ENCODE measurements around the gene CBY3. TPM values are rescaled to one million over a fixed set of nuclear protein-coding genes. Genes with fewer than 3 reads are reported as not detected.
"Not testable (repeated sequence)": the region's sequence is repeated elsewhere in the genome, so short reads cannot be mapped to it uniquely, and the experiment has no call there.

The CBY3 gene
- total RNA-seq, 1 donor from 2014 or later = not detected

- not testable (repeated sequence) for H3K4me3 ChIP-seq (ENCODE audit: low read depth, low read length); H3K27me3 ChIP-seq (ENCODE audit: control insufficient read depth, insufficient read depth, low read length); FAIRE-seq; H3K36me3 ChIP-seq (ENCODE audit: control insufficient read depth, insufficient read depth, low read length); DNase-seq (ENCODE audit: low read depth)
Measured at GRCh38 chr5:179649166-179649703, 31.6 kb downstream of the CBY3 start.

- Histone ChIP-seq H3K27me3 (ENCODE audit: control insufficient read depth, insufficient read depth, low read length) (peaks cover 1% of the 10 kb centered on the region), H3K4me3 (ENCODE audit: low read depth, low read length) (no peak overlapping the region), H3K36me3 (ENCODE audit: control insufficient read depth, insufficient read depth, low read length) (no peaks in the 10 kb centered on the region)
- no peak for FAIRE-seq
- no peak for DNase-seq (ENCODE audit: low read depth)
- no peak for TF ChIP-seq CTCF (IDR thresholded peaks at IDR 0.05; ENCODE audit: insufficient read depth, low read length, severe bottlenecking)
Measured at GRCh38 chr5:179648410-179648809, 32.4 kb downstream of the CBY3 start.

GRCh38 chr5:179644766-179645165 is 36.1 kb downstream of the CBY3 start:
- DNase-seq (ENCODE audit: low read depth); H3K4me3 ChIP-seq (ENCODE audit: low read depth, low read length); H3K36me3 ChIP-seq (ENCODE audit: control insufficient read depth, insufficient read depth, low read length); FAIRE-seq; H3K27me3 ChIP-seq (ENCODE audit: control insufficient read depth, insufficient read depth, low read length): not testable (repeated sequence)

GRCh38 chr5:179643141-179643920 is 37.5 kb downstream of the CBY3 start:
- H3K27me3 ChIP-seq (ENCODE audit: control insufficient read depth, insufficient read depth, low read length); DNase-seq (ENCODE audit: low read depth); H3K36me3 ChIP-seq (ENCODE audit: control insufficient read depth, insufficient read depth, low read length); FAIRE-seq; H3K4me3 ChIP-seq (ENCODE audit: low read depth, low read length): not testable (repeated sequence)

- not testable (repeated sequence) for FAIRE-seq; H3K4me3 ChIP-seq (ENCODE audit: low read depth, low read length); H3K27me3 ChIP-seq (ENCODE audit: control insufficient read depth, insufficient read depth, low read length); DNase-seq (ENCODE audit: low read depth); H3K36me3 ChIP-seq (ENCODE audit: control insufficient read depth, insufficient read depth, low read length)
Measured at GRCh38 chr5:179642626-179643025, 38.2 kb downstream of the CBY3 start.

GRCh38 chr5:179641745-179642144 is 39.1 kb downstream of the CBY3 start:
- not testable (repeated sequence) for H3K4me3 ChIP-seq (ENCODE audit: low read depth, low read length); DNase-seq (ENCODE audit: low read depth); H3K36me3 ChIP-seq (ENCODE audit: control insufficient read depth, insufficient read depth, low read length); H3K27me3 ChIP-seq (ENCODE audit: control insufficient read depth, insufficient read depth, low read length); FAIRE-seq

- DNase-seq (ENCODE audit: low read depth); FAIRE-seq; H3K36me3 ChIP-seq (ENCODE audit: control insufficient read depth, insufficient read depth, low read length); H3K4me3 ChIP-seq (ENCODE audit: low read depth, low read length); H3K27me3 ChIP-seq (ENCODE audit: control insufficient read depth, insufficient read depth, low read length): not testable (repeated sequence)
Measured at GRCh38 chr5:179639296-179639695, 41.5 kb downstream of the CBY3 start.

- not testable (repeated sequence) for H3K27me3 ChIP-seq (ENCODE audit: control insufficient read depth, insufficient read depth, low read length); H3K4me3 ChIP-seq (ENCODE audit: low read depth, low read length); H3K36me3 ChIP-seq (ENCODE audit: control insufficient read depth, insufficient read depth, low read length); DNase-seq (ENCODE audit: low read depth)
- peak; percentile 70 for FAIRE-seq
Measured at GRCh38 chr5:179634370-179635172, 46.3 kb downstream of the CBY3 start.

GRCh38 chr5:179633501-179634369 is 47.1 kb downstream of the CBY3 start:
- not testable (repeated sequence) for DNase-seq (ENCODE audit: low read depth); FAIRE-seq; H3K36me3 ChIP-seq (ENCODE audit: control insufficient read depth, insufficient read depth, low read length); H3K27me3 ChIP-seq (ENCODE audit: control insufficient read depth, insufficient read depth, low read length)
- peak overlapping the region; percentile 39 for H3K4me3 ChIP-seq (ENCODE audit: low read depth, low read length)

Other genes with a start within 250 kb of the CBY3 start
- 32.9 and 37.6 TPM in 2 replicates for gene RUFY1, start 130.5 kb downstream of the CBY3 start, total RNA-seq
- 657 and 766 TPM in 2 replicates for gene HNRNPH1, start 57.4 kb downstream of the CBY3 start, total RNA-seq
- gene CANX, start 17.9 kb upstream of the CBY3 start, total RNA-seq = 925 and 1,015 TPM in 2 replicates
- 4.2 TPM in 2 replicates for gene MAML1, start 51.8 kb upstream of the CBY3 start, total RNA-seq
- 0.26 and 0.38 TPM in 2 replicates for gene LTC4S, start 113.0 kb upstream of the CBY3 start, total RNA-seq
- gene MGAT4B, start 125.8 kb upstream of the CBY3 start, total RNA-seq = 109 and 151 TPM in 2 replicates
- gene SQSTM1, start 139.9 kb upstream of the CBY3 start, total RNA-seq = 686 and 733 TPM in 2 replicates
- gene MRNIP, start 177.8 kb upstream of the CBY3 start, total RNA-seq = 10.6 and 11.8 TPM in 2 replicates
- 37.6 and 45.2 TPM in 2 replicates for gene TBC1D9B, start 226.9 kb upstream of the CBY3 start, total RNA-seq